GM12891 (cell line): ENCODE results near the gene HNF1A.

Source experiments
- POLR2AphosphoS5 ChIP-seq: IDR thresholded peaks from 2 replicates; pipeline ENCODE4 v1.6.1; 2011; ENCODE audit warnings: low read depth, low read length, control low read depth
- SPI1 ChIP-seq: IDR thresholded peaks from 2 replicates; pipeline ENCODE4 v1.6.1; 2011; ENCODE audit warnings: low read depth, low read length, control low read depth
- TAF1 ChIP-seq: IDR thresholded peaks from 2 replicates; pipeline ENCODE4 v1.6.1; 2011; ENCODE audit warnings: low read depth, low read length, control low read depth

DNA sequence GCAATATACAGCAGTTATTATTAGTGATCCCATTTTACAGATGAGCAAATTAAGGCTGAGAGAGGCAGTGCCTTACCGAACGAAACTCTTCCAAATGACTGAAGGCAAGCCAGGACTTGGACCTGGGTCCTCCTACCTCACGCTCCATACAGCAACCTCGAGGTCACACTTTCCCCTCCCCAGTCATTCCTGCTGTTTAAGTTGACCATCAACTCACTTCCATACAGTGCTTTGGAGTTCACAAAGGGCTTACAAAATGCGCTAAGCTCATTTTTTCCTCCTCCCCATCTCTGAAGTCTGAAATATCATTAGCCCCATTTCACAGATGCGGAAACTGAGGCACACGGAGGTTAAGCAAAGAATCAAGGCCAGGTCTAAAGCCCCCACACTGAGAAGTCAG, 4.3 kb downstream of the HNF1A start:
- TF ChIP-seq POLR2AphosphoS5 (no peak), SPI1 (no peak), TAF1 (no peak)
